ENCODE results near the gene RFESD.

DNA sequence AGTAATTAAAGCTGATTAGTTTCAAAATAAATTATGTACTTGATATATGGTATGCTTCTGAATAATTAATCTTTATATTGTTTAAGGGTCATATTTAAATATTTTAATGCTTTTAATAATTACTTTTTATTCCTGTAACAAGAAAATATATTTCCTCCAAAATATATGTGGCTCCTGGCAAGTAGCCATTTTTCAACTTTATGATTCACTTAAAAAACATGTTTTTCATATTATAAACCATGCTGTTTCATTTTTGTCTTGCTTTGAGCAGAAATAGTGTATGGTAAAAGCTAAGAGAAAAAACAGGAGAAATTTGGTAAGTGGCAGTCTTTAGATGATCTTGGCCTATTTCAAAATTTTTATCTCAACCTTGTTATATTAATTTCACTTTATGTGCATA, 21.6 kb downstream of the RFESD start:
- TF ChIP-seq, protein P1, sequence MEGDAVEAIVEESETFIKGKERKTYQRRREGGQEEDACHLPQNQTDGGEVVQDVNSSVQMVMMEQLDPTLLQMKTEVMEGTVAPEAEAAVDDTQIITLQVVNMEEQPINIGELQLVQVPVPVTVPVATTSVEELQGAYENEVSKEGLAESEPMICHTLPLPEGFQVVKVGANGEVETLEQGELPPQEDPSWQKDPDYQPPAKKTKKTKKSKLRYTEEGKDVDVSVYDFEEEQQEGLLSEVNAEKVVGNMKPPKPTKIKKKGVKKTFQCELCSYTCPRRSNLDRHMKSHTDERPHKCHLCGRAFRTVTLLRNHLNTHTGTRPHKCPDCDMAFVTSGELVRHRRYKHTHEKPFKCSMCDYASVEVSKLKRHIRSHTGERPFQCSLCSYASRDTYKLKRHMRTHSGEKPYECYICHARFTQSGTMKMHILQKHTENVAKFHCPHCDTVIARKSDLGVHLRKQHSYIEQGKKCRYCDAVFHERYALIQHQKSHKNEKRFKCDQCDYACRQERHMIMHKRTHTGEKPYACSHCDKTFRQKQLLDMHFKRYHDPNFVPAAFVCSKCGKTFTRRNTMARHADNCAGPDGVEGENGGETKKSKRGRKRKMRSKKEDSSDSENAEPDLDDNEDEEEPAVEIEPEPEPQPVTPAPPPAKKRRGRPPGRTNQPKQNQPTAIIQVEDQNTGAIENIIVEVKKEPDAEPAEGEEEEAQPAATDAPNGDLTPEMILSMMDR (IDR thresholded peaks at IDR 0.05 in 4 of 5, conservative IDR thresholded peaks at IDR 0.05 in 1 of 5), result no peak
- no peak for TF ChIP-seq POLR2A (IDR thresholded peaks at IDR 0.05)

Data from gastrocnemius medialis (tissue), 4 donors.